ENCODE measurements around the gene SHANK1.
A peak's percentile ranks its signal among the peaks of the same experiment; 100 is the strongest.

Gene SHANK1

DNA sequence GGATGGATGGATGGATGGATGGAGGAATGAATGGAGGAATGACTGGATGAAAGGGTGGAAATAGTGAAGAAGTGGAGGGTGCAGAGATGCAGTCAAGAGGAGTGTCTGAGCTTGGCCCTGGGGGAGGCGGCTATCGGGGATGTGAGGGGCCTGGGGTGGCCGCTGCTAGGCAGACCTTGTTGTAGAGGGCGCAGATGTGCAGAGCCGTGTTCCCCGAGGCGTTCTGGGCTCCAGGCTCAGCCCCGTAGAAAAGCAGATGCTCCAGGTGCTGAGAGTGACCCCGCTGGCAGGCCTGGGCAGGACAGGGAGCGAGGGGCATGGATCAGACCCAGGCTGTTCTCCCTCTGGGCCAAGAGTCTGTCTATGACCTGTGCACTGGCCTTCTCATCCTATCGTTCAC is 8.4 kb downstream of the SHANK1 start:
- DNase-seq = no peak

DNA sequence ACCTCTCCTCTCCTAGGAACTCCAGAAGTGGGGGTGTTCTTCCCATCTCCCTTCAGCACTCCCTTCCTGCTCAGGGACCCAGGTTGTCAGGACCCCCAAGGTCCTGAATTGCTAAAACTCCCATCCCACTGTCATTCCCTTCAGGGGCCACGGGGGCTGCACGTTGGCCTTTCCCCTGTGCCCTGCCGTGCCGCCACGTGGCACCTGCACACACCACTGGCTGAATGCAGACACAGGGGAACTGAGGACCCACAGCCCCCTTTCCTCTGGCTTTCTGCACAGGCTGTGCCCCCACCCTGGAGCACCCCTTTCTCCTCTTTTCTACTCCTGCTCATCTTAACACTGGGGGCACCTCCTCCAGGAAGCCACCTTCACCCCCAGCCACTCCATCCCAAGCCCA is 9.0 kb downstream of the SHANK1 start:
- DNase-seq = no peak

DNA sequence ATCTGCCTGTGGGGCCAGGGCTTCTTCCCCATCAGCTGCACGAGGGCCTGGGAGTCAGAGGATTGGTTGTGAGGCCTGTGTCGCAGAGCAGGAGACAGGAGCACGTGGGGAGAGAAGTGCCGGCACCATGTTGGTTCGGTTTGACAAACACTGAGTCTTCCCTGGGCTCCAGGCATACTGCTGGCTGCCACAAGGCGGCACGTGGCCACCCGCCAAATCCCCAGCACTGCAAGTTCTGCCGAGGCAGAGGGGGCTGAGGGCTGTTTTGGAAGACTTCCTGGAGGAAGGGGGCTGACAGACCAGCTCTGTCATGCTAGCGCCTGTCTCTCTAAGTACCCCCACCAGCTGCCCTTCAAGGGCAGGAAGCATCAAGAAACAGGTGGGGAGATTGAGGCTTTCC is 9.5 kb downstream of the SHANK1 start:
- DNase-seq = peak in 1 of 2 experiments; percentile 18

DNA sequence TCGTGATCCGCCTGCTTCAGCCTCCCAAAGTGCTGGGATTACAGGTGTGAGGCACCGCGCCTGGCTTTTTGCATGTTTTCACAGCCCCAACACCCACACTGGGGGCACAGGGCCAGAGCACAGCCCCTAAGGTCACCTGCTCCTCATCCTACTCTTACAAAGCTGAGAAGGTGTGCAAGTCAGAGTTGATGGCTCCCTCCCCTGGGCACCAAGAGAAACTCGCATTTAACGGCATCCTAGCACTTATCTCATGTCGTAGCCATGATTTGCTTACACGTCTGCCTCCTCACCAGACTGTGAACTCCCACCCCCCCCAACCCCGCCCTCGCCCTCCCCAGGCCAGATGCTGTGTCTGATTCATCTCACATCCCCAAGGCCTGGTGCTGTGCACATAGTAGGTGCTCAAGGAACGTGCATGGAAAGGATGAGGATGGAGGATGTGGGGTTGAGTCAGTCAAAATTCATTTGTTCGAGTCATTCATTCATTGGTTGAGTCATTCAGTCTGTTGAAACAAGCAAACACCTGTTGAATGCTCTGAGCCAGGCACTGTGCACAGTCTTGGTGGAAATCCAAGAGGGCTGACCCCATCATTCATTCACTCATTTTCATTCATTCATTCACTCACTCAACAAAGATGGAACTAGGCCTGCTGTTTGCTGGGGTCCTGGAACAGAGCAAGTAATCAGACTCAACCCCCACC is 11.3 kb downstream of the SHANK1 start:
- peak in 1 of 2 experiments; percentile 7 for DNase-seq

DNA sequence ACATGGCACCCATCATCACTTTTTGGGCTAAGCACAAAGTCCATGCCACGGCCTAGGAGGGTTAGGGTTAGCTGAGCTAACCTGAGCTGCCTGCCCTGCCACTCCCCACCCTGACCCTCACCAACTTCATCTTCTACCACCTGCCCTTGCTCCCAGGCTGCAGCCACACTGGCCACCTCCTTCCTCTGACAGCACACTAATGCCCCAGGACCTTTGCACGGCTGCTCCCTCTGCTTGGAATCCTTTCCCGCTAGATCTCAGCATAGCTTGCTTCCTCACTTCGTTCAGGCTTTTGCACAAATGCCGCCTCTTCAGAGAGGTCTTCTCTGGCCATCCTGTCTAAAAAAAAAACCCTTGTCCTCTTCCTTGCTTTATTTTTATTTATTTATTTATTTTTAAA is 13.2 kb downstream of the SHANK1 start:
- no peak for DNase-seq

DNA sequence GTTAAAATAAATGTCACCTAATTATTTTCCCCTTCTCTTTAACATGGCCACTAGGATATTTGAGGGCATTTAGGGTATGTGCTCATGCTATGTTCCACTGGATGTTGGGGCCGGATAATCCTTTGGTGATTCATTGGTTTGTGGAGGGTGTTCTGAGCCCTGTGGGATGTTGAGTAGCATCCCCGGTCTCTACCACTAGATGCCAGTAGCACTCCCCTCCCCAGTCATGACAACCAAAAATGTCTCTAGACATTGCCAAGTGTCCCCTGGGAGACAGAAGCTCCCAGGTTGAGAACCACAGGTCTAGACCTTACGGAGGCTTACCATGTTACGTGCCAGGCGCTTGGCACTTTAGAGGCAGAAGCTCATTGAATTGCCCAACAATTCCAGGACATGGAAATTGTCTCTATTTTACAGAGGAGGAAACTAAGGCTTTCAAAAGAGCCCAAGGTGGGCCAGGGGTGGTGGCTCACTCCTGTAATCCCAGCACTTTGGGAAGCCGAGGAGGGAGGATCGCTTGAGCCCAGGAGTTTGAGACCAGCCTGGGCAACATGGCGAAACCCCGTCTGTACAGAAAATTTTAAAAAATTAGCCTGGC is 14.1 kb downstream of the SHANK1 start:
- DNase-seq = peak; percentile 52 to 69

DNA sequence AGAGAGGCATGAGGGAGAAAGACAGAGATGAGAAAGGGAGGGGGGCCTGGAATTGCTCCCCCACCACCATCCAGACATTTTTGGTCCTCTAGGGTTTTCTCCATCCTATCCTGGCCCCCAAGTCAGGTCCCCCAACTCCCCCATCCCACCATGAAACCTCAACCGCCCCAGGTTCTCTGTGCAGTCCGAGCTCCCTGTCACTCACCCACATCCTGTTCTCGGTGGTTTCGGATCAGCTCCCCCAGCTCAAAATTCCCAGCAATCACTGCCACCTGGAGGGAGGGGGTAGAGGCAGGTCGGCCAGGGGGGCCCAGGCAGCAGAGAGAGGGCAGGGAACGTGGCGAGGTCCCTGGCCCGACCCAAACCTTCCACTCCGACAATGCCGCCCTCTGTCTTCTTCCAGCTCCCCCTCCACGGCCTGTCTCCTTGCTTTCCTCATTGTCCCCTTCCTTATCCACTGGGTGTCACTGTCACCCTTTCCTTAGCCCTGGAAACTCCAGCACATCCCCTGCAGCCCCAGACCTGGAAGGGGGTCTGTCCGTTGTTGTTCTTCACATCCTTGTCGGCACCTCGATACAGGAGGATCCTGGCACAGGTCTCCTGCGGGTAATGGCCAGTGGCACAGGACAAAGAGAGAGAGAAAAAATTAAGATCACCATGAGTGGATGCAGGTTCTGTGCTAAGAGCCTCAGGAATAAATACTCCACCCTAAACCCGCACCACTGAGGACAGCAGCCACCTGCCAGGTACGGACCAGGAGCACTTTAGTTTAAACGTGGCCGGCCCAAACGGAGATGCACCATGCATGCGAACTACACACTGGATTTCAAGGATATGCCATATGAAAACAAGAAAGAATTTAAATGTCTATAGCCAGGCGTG is 15.4 kb downstream of the SHANK1 start:
- peak; percentile 15 to 72 for DNase-seq

DNA sequence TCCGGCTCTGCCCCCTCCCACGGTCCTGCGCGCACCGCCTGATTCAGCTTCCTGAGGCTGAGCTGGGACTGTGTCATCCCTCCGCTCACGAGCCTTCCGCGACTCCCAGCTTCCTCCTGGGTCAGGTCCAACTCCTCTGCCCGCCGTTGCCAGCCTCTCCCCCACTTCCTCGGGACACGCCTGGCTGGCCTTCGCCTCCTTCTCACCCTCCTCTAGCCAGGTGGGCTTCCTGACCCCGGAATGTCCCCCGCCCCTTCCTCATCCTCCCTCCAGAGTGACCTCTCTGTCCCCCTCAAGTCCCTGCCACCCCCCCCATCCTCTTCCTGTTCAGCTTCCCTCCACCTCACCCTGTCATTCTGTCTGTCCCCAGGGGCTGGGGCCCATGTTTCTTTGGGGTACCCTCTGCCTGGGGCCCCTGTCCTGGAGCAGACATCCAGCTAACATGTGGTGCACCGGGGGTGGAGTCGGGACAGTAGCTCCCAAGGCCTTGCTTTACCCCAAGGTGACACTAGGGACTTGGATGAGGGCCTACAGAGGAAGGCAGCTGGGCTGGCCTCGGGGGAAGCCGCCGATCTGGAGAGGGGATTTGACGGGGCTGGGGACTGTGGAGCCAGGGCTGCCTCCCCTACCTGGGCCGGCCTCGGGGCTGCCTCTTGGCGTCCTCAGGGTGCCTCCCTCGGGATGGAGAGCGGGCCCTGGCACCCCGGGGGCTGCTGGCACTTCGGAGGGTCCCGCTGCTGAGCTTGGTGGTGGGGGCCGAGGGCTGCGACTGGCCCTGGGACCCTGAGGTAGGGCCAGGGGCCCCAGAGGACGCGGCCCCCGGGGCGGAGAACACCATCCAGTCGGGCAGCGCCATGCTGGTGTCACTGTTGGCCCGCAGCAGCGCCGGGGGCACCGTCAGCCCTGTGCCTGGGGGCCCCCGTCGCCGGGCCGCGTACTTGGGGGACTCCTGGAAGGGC is 16.5 kb downstream of the SHANK1 start:
- DNase-seq = peak in 1 of 2 experiments; percentile 52

DNA sequence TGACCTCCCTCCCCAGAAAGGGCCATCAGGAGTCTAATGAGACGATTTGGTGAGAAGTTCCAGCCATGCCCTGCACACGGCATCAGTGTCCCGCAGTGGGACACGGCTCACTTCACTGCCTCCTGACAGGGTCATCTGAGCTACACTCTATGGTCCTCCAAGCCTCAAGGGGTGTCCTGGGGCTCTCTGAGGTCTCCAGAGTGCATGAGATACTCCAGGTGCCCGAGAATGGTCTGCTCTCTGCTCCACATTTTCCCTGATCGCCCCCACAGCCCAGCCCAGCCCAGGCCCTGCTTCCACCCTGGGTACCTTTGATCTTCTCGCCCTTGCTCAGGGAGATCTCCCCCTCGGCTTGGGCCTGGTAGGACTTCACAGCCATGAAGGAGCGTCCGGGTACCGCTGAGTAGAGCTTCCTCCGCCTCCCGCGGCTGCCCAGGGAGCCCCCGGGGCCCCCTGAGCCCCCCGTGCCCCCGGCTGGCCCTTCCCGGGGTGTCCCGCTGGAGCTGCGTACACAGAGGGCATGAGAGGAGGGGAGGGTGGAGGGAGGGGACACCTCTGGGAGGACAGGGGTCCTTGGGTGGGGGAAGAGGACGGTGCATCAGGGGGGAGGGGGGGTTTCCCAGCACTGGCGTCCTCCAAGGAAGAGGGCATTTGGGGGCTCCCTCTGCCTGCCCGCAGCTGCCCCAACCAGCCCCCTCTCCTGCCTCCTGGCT is 17.3 kb downstream of the SHANK1 start:
- no peak for DNase-seq

DNA sequence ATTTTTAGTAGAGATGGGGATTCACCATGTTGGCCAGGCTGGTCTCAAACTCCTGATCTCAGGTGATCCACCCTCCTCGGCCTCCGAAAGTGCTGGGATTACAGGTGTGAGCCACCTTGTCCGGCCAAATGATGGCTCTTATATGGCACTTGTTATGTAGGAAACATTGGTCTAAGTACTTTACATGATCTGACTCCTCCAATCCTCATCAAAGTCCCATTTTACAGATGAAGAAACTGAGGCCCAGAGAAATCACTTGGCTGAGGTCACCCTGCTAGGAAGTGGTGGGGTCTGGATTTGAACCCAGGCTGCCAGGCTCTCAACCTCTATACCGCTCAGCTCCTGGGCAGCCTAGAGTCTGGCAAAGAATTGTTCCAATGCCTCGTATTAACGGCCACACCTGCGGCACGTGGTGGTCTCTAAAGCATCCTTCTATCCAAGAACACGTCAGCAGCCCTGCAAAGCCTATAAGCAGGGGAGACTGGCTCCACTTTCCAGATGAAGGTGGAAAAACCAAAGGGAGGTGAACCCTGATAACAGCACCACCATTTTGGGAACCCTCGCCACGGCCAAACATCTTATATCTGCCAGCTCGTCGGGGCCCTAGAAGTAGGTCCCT is 18.1 kb downstream of the SHANK1 start:
- no peak for DNase-seq

DNA sequence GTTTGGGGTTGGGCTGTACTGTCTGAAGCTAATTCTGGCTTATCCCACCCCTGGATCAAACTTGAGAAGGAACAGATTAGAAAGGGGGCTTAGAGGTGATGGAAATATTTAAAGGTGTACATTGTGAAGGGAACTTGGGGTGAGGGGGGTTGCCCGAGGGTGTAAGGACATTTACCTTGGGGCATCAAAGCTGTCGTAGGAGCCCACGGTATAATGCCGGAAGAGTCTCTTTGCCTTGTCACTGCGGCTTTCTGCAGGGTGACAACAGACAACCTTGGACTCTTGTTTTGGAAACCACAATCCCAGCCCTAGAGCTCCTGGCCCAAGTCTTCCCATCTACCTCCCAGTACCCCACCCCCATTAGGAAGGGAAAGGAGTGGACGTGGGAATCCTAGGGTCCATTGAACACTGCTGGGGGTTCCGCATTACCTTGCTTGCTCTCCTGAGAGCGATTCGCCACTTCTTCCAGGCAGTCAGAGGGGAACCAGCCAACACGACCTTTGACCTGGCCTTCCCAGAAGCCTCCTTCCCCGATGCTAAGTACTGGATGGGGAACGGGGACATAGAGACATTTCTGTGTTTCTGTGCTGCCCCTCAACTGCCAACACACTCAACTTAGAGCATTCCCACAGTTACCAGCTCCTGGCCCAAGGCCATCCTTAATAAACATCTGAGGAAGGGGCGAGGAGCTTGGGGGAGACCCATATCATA is 22.0 kb downstream of the SHANK1 start:
- DNase-seq = no peak

DNA sequence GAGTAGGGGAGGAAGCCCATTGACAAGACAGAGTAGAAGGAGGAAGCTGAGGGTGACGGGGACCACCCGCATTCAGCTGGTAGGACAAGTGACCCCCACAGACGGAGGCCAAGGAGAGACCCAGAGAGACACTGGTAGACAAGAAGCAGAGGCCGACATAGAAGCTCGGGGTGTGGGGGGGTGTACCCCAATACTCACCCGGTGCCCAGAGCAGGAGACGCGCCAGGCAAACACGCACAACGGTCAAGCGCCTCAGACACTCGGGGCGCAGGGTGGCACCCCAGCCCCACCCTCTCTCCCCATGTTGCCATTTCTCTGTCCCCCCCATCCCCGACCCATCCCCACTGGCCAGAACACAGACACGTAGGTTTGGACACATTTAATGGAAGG is 23.5 kb downstream of the SHANK1 start:
- no peak for DNase-seq

DNA sequence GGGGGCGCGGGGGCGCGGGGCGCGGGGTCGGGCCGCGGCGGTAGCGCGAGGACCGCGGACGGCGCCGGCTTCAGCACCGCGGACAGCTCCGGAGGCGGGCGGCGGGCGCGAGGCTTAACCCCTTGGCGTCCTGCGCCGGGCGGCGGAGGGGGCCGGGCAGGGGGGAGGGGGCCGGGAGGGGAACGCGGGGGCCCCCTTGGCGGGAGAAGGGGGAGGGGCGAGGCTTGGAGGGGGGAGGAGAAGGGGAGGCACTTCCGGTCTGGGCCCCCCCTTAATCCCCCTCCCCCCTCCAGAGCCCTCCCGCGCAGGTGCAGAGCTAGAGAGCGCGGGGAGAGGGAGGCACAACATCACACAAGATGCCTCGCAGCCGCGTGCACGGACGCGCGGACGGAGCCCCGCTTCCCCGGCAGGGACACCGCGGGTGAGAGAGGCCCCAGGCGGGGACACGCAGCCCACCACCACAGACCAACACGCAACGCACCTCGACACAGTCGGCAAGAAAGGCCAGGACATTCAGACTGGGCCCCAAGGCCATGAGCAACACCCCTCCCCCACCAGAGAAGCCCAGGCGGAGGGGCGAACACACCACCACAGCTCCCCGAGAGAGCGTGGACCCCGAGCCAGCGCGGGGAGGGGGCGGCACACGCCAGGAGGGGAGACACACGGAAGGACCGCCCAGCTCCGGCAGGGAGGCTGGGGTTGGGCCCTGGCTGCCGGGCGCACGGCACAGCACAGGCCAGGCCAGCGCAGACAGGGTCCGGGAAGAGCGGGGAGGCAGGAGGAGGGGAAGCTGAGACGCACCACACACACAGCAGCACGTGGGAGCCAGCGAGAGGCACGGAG is 24.1 kb downstream of the SHANK1 start:
- DNase-seq = peak; percentile 79 to 89

DNA sequence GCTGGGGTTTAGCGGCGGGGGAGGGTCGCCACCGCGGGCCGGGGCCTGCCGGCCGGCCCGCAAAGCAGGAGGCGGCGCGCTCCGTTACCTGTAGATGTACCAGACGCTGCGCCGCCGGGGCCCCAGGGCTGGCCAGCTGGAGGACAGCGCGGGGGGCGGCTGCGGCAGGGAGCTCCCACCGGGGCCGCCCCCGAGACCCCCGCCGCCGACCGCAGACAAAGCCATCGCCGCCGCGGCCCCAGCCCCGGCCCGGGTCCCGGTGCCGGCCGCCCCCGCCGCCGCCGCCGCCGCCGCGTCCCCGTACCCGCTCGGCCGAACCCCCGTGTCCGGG is 24.8 kb downstream of the SHANK1 start:
- DNase-seq = peak in 1 of 2 experiments; percentile 30

DNA sequence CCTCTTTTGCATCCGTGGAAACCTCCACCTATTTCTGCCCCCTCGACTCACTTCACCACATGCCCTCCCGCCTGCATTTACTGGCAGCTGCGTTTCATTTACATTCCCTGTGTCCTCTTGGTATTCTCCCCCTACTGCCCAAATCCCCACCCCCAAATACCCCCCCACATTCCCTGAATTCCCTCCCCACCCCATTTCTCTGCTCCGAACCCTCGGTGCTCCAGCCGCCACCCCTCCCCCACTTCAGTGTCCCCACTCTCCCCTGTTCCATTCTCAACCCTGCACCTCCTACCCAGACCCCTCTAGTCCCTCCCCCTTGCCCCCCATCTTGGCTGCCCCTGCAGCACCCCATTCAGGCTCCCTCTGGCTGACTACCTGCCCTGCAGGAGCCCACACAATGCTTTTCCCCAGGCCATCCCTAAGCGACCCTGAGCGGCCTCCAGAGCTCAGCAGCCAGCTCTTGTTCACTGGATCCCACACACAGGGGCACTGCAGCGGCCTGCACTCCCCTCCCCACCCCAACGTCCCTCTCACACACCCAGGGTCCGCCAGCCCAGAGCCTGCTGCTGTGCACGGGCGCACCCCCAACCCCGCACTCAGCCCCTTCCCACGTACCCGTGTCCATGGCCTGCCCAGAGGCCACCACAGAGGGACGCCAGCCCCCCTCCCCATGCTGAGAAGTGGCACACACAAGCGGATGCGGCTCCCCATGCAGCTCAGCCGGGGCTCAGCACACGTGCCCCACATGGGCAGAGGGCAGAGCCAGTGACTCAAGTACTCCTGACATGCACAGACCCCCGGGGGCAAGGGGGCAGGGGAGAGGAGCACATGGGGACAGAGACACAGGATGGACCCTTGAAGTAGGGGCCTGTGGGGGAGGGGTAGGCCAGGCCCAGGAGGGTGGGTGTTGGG is 26.3 kb downstream of the SHANK1 start:
- peak in 1 of 2 experiments; percentile 42 for DNase-seq

DNA sequence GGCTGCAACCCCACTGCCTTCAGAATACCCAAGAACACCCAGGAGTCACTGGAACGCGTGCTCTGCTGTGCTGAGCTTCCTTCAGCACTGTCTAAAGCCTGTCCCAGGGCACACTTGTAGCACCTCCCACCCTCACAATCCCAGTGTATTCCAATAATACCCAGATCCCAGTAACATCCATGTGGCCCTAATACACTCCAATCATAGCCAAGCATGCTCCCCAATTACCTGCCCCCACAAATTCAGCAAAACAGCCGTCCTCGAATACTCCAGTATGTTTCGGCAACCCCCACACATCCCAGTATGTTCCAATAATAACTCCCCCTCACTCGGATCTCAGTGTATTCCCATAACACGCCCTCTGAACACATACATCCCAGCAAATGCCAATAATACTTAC is 29.2 kb downstream of the SHANK1 start:
- no peak for DNase-seq

DNA sequence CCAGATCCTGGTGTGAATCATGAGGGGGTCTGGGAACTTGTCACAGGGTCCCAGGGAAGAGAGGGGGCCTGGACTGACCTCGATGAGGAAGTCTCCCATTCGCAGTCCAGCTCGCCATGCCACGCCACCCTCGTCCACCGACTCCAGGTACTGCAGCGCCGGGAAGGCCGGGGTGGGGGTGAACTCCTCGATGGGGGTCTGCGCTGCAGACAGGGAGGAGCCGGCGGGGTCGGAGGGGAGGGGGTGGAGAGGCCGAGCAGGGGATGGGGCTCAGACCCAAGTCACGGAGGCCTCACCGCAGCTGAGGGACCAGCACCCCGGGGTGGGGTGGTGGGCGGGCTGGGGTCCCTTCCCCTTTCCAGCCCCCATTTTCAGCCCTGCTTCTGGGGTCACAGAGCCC is 30.8 kb downstream of the SHANK1 start:
- no peak for DNase-seq

DNA sequence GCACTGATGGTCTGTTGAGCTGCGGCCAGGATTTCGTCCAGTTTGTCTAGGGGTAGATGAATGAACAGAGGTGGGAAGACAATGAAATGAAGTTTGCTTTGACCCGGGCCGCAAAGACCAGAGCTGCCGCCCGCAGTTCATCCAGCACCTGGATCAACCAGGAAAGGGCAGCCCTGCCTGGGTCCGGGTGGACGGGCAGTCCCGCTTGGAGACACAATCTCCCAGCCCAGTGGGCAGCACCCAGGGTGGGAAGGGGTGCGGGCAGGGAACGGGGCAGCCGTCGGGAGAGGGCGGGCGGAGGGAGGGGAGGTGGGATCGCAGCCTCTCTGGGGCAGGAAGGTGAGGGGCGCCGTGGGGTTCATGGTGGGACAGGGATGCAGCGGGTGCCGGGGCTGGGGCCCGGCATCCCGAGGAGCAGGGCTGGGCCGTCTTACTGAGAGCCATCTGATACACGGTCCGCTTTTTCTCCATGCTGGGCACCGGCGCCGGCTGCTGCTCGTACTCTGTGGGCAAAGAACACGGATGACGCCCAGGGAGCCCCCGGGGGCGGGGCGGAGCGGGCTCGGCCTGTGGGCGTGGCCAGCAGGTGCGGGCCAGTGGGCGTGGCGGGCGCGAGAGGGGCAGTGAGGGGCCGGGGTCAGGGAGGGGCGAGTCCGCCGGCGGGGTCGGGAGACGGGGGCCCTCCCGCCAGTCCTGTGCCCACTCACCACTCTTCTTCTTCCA is 33.1 kb downstream of the SHANK1 start:
- DNase-seq = no peak

Measured in NCI-H524 (cell line).